Common myeloid progenitor, CD34-positive (primary cell): Measurements from ENCODE around the gene RNF144A.

Experiments used
- CTCF ChIA-PET: fragments of 350-600 bp; sonication (Branson Sonifier 250); formaldehyde crosslinking; loops from one replicate; lab custom pipeline; 2021; ENCODE audit warnings: antibody characterized with exemption; lab: Charles Lee
- POLR2A ChIA-PET: fragments of 350-600 bp; sonication (Branson Sonifier 250); formaldehyde crosslinking; loops from one replicate; lab custom pipeline; 2021; ENCODE audit warnings: antibody characterized with exemption; lab: Charles Lee
- DNase-seq, 3 donors: peaks; one replicate each; pipeline versions ENCODE4 v3.0.0 to v3.0.0-alpha.2; 2013
- H3K27ac ChIP-seq, 2 experiments: 1 replicate in 1 of 2; 2 replicates in 1 of 2; pipeline ENCODE4 v1.7.0; 2013; ENCODE audit warnings: inconsistent platforms in 2 of 2, low read length in 2 of 2, mild to moderate bottlenecking in 2 of 2, low read depth in 1 of 2, moderate library complexity in 1 of 2; ENCODE audit not compliant: severe bottlenecking in 2 of 2, insufficient read depth in 1 of 2, poor library complexity in 1 of 2
- H3K27me3 ChIP-seq, 5 experiments: replicated peaks in 2 of 5; 1 replicate in 3 of 5; 2 replicates in 2 of 5; pipeline versions ENCODE4 v1.6.1 to v1.7.0; 2013; ENCODE audit warnings: low read length in 4 of 5, mild to moderate bottlenecking in 2 of 5, moderate library complexity in 2 of 5, inconsistent platforms in 1 of 5; ENCODE audit not compliant: insufficient read depth in 5 of 5, control insufficient read depth in 4 of 5
- H3K36me3 ChIP-seq, 4 experiments: 1 replicate in 2 of 4; 2 replicates in 2 of 4; pipeline versions ENCODE4 v1.6.1 to v1.7.0; 2013; ENCODE audit warnings: low read length in 3 of 4, control low read depth in 1 of 4, mild to moderate bottlenecking in 1 of 4; ENCODE audit not compliant: control insufficient read depth in 4 of 4, insufficient read depth in 4 of 4
- H3K4me1 ChIP-seq, 4 experiments: 1 replicate in 3 of 4; 2 replicates in 1 of 4; pipeline versions ENCODE4 v1.6.1 to v1.7.1; 2013; ENCODE audit warnings: low read length in 3 of 4, mild to moderate bottlenecking in 3 of 4, control low read depth in 1 of 4, inconsistent platforms in 1 of 4, moderate library complexity in 1 of 4; ENCODE audit not compliant: control insufficient read depth in 4 of 4, insufficient read depth in 4 of 4; ENCODE audit errors: control extremely low read depth in 1 of 4
- H3K4me3 ChIP-seq, 7 experiments: 1 replicate in 4 of 7; 2 replicates in 3 of 7; pipeline versions ENCODE4 v1.5.1 to v1.7.0; 2013; ENCODE audit warnings: mild to moderate bottlenecking in 7 of 7, low read length in 6 of 7, moderate library complexity in 6 of 7, inconsistent platforms in 2 of 7, low read depth in 2 of 7, control low read depth in 1 of 7; ENCODE audit not compliant: insufficient read depth in 4 of 7, control insufficient read depth in 1 of 7; ENCODE audit errors: extremely low read depth in 1 of 7
- H3K9me3 ChIP-seq, 5 experiments: 1 replicate in 4 of 5; 2 replicates in 1 of 5; pipeline versions ENCODE4 v1.6.1 to v1.7.1; 2013; ENCODE audit warnings: low read length in 4 of 5, mild to moderate bottlenecking in 2 of 5, inconsistent platforms in 1 of 5, low read depth in 1 of 5, moderate library complexity in 1 of 5; ENCODE audit not compliant: control insufficient read depth in 4 of 5, insufficient read depth in 2 of 5; ENCODE audit errors: control extremely low read depth in 1 of 5
- WGBS: methylation state at CpG from one replicate; pipeline ENCODE4 v1.1.5; 2013; ENCODE audit not compliant: insufficient coverage; 5-methylcytosine and 5-hydroxymethylcytosine counted together

Gene RNF144A

DNA sequence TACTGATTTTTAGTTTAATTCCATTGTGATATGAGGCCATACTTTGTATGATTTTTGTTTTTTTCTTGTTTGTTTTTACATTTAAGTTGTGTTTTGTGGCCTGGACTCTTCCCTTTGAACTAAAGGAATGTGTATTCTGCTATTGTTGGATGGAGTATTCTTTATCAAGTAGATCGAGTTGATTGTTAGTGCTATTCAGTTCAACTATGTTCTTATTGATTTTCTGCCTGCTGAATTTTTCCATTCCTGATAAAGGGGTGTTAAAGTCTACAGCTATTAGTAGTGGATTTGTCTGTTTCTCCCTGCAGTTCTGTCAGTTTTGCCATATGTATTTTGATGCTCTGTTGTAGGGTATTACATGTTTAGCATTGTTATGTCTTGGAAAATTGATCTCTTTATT, 14.5 kb downstream of the RNF144A start:
- peaks cover 27 to 78% (median 68%) of the 10 kb centered on the region in 4 experiments for H3K4me1 ChIP-seq
- DNase-seq, result no peak
- ChIA-PET POLR2A (no interaction called here), CTCF (interaction anchor here (0.8 to 1.6 kb wide), 4 partner anchors 11 to 77 kb away, joined by 3 to 5 read pairs (median 4); no protein-coding TSS in a partner anchor)
- H3K36me3 ChIP-seq, result peaks cover 0 to 23% (median 1%) of the 10 kb centered on the region in 4 experiments
- WGBS, result no CpG with 5 or more reads among the region's 1 CpG
- H3K27me3 ChIP-seq, result no peaks in the 10 kb centered on the region
- H3K9me3 ChIP-seq, result peaks cover 0 to 5% (median 0%) of the 10 kb centered on the region in 5 experiments
- H3K27ac ChIP-seq, result no peak overlapping the region
- H3K4me3 ChIP-seq, result no peak overlapping the region

DNA sequence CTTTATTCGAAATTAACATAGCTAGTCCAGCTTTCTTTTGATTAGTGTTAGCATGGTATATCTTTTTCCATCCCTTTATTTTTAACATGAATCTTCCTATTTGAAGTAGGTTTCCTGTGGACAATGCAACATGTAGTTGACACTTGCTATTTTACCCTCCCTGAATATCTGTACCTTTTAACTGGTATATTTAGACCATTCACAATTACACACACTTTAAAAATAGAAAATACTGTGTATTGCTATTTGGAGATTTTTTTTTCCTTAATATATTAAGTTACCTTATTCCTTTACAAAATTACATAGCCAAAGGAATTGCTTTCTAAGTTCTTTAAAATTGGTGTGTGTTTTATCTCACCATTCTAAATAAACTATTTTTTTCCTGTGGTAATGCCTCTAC, 15.0 kb downstream of the RNF144A start:
- no peak for DNase-seq
- no peak overlapping the region for H3K27ac ChIP-seq
- WGBS, result no CpG with 5 or more reads among the region's 1 CpG
- H3K9me3 ChIP-seq, result peaks cover 0 to 5% (median 0%) of the 10 kb centered on the region in 5 experiments
- H3K4me3 ChIP-seq, result no peak overlapping the region
- peaks cover 0 to 21% (median 1%) of the 10 kb centered on the region in 4 experiments for H3K36me3 ChIP-seq
- H3K27me3 ChIP-seq, result no peaks in the 10 kb centered on the region
- CTCF ChIA-PET, result interaction anchor here (0.8 to 3.0 kb wide), 7 partner anchors 11 to 77 kb away, joined by 3 to 12 read pairs (median 3); no protein-coding TSS in a partner anchor
- peaks cover 28 to 79% (median 68%) of the 10 kb centered on the region in 4 experiments for H3K4me1 ChIP-seq
- POLR2A ChIA-PET, result no interaction called here

DNA sequence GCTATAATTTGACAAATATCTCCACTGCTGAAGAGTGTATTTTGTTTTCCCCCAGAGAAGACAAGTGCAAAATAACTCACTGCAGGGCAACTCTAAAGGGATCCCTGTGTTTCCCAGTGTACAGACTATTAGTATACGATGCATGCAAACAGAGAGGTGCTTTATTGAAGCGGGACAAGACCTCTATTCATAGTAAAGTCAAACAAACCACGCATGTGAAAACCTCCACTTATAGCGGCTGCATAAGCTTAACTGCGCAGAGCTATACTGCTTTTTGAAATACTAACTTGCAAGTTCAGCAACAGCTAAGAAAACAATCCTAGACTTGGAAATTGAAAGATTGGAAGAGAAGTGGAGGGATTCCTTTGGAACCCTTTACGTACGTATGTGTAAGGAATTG, 15.6 kb downstream of the RNF144A start:
- POLR2A ChIA-PET, result no interaction called here
- no peaks in the 10 kb centered on the region for H3K27me3 ChIP-seq
- WGBS, result 100% methylated on average over 7 of the region's 7 CpGs
- peaks cover 0 to 17% (median 1%) of the 10 kb centered on the region in 4 experiments for H3K36me3 ChIP-seq
- CTCF ChIA-PET, result interaction anchor here (0.8 to 3.0 kb wide), 8 partner anchors 12 to 76 kb away, joined by 3 to 12 read pairs (median 4); no protein-coding TSS in a partner anchor
- no peak overlapping the region for H3K27ac ChIP-seq
- peaks cover 0 to 5% (median 0%) of the 10 kb centered on the region in 5 experiments for H3K9me3 ChIP-seq
- no peak for DNase-seq
- peaks cover 33 to 83% (median 69%) of the 10 kb centered on the region in 4 experiments for H3K4me1 ChIP-seq
- peak overlapping the region in 1 of 7 experiments; percentile 16 for H3K4me3 ChIP-seq

DNA sequence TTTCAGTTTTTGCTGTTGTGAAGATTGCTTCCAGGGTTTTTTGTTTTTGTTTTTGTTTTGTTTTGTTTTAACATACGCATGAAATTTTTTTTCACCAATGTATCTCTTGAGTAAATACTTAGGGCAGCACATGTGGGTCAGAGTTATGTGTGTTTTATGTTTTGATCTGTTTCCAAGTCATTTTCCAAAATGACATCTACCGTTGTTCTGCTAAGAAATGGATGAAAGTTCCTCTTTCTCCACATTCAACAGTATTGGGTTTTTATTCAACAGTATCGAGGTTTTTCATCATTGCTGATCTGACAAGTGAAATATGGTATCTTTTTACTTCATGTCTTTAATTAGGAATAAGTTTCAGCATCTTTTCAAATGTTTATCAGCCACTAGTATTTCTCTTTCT, 16.7 kb downstream of the RNF144A start:
- POLR2A ChIA-PET, result no interaction called here

DNA sequence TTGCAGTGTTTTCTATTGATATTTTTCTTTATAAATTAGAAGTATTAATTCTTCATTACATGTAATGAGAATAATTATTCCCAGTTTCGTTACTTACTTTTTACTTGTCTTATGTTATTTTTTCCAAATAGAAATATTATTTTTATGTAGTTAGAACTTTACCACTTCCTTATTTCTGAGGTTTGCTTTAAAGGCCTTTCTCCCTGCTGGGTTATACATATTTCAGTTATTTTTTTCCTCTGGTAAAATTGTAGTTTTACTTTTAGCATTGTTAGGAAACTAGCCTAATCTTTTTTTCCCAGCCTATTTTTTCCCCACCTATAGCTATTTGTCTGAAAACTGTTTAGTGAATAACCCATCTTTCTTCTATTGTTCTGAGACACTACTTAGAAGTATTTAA, 17.1 kb downstream of the RNF144A start:
- Histone ChIP-seq H3K27ac (peak overlapping the region; percentile 48 to 83), H3K27me3 (no peaks in the 10 kb centered on the region), H3K4me3 (peak overlapping the region in 6 of 7 experiments; percentile 19 to 48 (median 34)), H3K36me3 (peaks cover 0 to 8% (median 0%) of the 10 kb centered on the region in 4 experiments), H3K4me1 (peaks cover 29 to 71% (median 59%) of the 10 kb centered on the region in 4 experiments), H3K9me3 (peaks cover 0 to 5% (median 0%) of the 10 kb centered on the region in 5 experiments)
- CTCF ChIA-PET, result interaction anchor here (1.2 to 3.8 kb wide), 6 partner anchors 9 to 23 kb away, joined by 4 to 14 read pairs (median 9); no protein-coding TSS in a partner anchor
- peak in 2 of 3 donors; percentile 64 to 74 for DNase-seq
- POLR2A ChIA-PET, result interaction anchor here (0.6 kb wide), 1 partner anchor 47 kb away, joined by 3 read pairs; no protein-coding TSS in a partner anchor
- WGBS, result no CpG with 5 or more reads among the region's 1 CpG

More for the DNA sequence above, 16.7 kb downstream of the RNF144A start:
- CTCF ChIA-PET, result interaction anchor here (0.9 to 3.0 kb wide), 7 partner anchors 9 to 37 kb away, joined by 3 to 14 read pairs (median 5); no protein-coding TSS in a partner anchor
- no peaks in the 10 kb centered on the region for H3K27me3 ChIP-seq
- peaks cover 0 to 8% (median 0%) of the 10 kb centered on the region in 4 experiments for H3K36me3 ChIP-seq
- peaks cover 0 to 5% (median 0%) of the 10 kb centered on the region in 5 experiments for H3K9me3 ChIP-seq
- H3K4me1 ChIP-seq, result peaks cover 33 to 76% (median 63%) of the 10 kb centered on the region in 4 experiments
- H3K27ac ChIP-seq, result peak overlapping the region; percentile 48 to 83
- DNase-seq, result peak in 2 of 3 donors; percentile 52 to 64
- no CpG with 5 or more reads among the region's 3 CpGs for WGBS
- H3K4me3 ChIP-seq, result peak overlapping the region in 4 of 7 experiments; percentile 32 to 46 (median 34)

DNA sequence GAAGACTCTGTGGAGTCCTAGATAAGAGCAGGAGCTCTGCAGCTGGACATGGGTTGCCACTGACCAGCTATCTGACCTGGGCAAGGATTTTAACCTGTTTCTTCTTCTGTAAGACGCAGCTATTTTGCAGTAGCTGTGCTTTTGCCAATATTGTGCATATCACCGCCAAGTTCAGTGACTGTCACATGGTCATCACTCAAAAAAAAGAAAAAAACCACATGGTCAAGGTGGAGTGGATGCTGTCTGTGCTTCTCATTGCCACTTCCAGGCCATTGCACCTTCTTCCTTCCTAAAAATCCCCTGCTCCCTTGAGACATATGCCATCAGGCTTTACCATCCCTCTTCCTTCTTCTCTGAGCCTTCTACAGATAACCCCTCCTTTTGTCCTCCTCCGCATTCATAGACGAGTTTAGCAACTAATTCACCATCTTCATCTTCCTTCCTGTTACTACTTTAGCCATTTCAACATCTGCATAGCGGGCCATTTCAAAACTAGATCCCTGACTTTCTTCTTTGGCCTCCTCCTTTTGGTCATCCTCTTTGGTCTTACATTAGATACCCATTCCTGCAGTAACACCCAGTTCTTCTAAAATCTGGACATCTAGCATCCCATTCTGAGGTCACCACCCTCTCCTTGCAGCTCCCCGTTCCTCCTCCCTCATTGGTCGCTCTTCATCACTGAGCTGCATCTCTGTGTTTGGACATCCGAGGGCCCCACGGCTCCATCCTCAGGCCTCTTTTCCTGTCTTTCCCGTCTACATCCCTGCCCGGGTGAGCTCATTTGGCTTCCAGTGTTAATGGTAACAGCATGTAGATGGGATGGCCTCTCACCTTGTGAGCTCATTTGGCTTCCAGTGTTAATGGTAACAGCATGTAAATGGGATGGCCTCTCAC, 17.8 kb downstream of the RNF144A start:
- DNase-seq, result no peak
- CTCF ChIA-PET, result interaction anchor here (0.9 to 3.8 kb wide), 7 partner anchors 10 to 19 kb away, joined by 3 to 14 read pairs (median 5); no protein-coding TSS in a partner anchor
- Histone ChIP-seq H3K27ac (peak overlapping the region; percentile 48 to 83), H3K9me3 (peaks cover 0 to 5% (median 0%) of the 10 kb centered on the region in 5 experiments), H3K27me3 (no peaks in the 10 kb centered on the region), H3K4me3 (peak overlapping the region in 3 of 7 experiments; percentile 19 to 48 (median 35)), H3K4me1 (peaks cover 25 to 65% (median 53%) of the 10 kb centered on the region in 4 experiments), H3K36me3 (peaks cover 0 to 8% (median 0%) of the 10 kb centered on the region in 4 experiments)
- 61% methylated on average over 7 of the region's 11 CpGs for WGBS
- POLR2A ChIA-PET, result interaction anchor here (0.6 kb wide), 1 partner anchor 48 kb away, joined by 3 read pairs; no protein-coding TSS in a partner anchor
